ENCODE data around the gene CASP7.

Gene CASP7

GRCh38 chr10:113666682-113667252, 12.9 kb upstream of the CASP7 start:
- no peak for DNase-seq

GRCh38 chr10:113680190-113681111, 739 bp downstream of the CASP7 start:
- no peak for DNase-seq

GRCh38 chr10:113681533-113682470, 2.1 kb downstream of the CASP7 start:
- no peak for DNase-seq

GRCh38 chr10:113683300-113683699, 3.6 kb downstream of the CASP7 start:
- no peak for DNase-seq

GRCh38 chr10:113686028-113686427, 6.3 kb downstream of the CASP7 start:
- no peak for DNase-seq

- no peak for DNase-seq
Observed at GRCh38 chr10:113687037-113687436, 7.3 kb downstream of the CASP7 start.

GRCh38 chr10:113689057-113689456, 9.3 kb downstream of the CASP7 start:
- no peak for DNase-seq

GRCh38 chr10:113689574-113689973, 9.9 kb downstream of the CASP7 start:
- no peak for DNase-seq

- no peak for DNase-seq
Observed at GRCh38 chr10:113690749-113691148, 11.0 kb downstream of the CASP7 start.

GRCh38 chr10:113691381-113691780, 11.7 kb downstream of the CASP7 start:
- DNase-seq, result no peak

GRCh38 chr10:113692271-113692670, 12.6 kb downstream of the CASP7 start:
- DNase-seq, result no peak

GRCh38 chr10:113693348-113693747, 13.6 kb downstream of the CASP7 start:
- DNase-seq, result no peak

- no peak for DNase-seq
Observed at GRCh38 chr10:113695691-113696090, 16.0 kb downstream of the CASP7 start.

- DNase-seq, result no peak
Observed at GRCh38 chr10:113697595-113697994, 17.9 kb downstream of the CASP7 start.

GRCh38 chr10:113704637-113705343, 25.1 kb downstream of the CASP7 start:
- DNase-seq, result no peak

GRCh38 chr10:113705344-113705652, 25.6 kb downstream of the CASP7 start:
- DNase-seq, result no peak

GRCh38 chr10:113706623-113707022, 26.9 kb downstream of the CASP7 start:
- DNase-seq, result no peak

- no peak for DNase-seq
Observed at GRCh38 chr10:113708640-113709039, 28.9 kb downstream of the CASP7 start.

- DNase-seq, result peak; percentile 13 to 17
Observed at GRCh38 chr10:113709221-113709838, 29.6 kb downstream of the CASP7 start.

- DNase-seq, result no peak
Observed at GRCh38 chr10:113711142-113711541, 31.4 kb downstream of the CASP7 start.

GRCh38 chr10:113712024-113712423, 32.3 kb downstream of the CASP7 start:
- no peak for DNase-seq
